ENCODE data around the gene MTF2.

Gene MTF2

DNA sequence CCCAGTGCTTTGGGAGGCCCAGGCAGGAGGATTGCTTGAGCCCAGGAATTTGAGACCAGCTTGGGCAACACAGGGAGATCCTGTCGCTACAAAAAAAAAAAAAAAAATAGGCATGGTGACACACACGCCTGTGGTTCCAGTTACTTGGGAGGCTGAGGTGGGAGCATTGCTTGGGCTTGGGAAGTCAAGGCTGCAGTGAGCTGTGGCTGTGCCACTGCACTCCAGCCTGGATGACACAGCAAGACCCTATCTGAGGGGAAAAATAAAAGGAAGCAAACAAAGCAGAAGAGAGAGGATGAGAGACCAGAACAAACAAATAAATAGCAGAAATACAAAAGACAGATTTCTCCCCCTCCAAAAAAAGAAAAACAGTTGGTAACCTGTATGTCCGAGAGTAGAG lies 34.0 kb downstream of the MTF2 start:
- DNase-seq (ENCODE audit: low read depth): no peak
- TF ChIP-seq, protein P1, sequence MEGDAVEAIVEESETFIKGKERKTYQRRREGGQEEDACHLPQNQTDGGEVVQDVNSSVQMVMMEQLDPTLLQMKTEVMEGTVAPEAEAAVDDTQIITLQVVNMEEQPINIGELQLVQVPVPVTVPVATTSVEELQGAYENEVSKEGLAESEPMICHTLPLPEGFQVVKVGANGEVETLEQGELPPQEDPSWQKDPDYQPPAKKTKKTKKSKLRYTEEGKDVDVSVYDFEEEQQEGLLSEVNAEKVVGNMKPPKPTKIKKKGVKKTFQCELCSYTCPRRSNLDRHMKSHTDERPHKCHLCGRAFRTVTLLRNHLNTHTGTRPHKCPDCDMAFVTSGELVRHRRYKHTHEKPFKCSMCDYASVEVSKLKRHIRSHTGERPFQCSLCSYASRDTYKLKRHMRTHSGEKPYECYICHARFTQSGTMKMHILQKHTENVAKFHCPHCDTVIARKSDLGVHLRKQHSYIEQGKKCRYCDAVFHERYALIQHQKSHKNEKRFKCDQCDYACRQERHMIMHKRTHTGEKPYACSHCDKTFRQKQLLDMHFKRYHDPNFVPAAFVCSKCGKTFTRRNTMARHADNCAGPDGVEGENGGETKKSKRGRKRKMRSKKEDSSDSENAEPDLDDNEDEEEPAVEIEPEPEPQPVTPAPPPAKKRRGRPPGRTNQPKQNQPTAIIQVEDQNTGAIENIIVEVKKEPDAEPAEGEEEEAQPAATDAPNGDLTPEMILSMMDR (IDR thresholded peaks at IDR 0.05; ENCODE audit: low read length, missing control alignments): no peak
- H3K4me3 ChIP-seq (replicated peaks; ENCODE audit: low read depth, low read length): no peak overlapping the region

DNA sequence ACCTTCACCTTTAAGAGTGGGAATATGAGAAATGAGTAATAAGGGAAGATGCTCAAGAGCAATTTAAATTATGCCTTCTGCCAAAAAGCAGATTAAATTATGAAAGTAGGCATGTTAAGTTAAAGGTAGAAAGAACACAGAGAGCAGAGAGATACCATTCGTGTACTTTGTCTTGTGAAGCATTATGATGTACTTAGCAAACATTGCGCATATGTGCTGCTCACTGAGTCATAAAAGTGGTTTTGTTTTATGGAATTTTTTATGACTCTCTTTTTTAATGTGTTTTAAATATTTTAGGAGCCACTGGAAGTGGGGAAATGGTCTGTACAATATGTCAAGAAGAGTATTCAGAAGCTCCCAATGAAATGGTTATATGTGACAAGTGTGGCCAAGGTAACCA lies 35.3 kb downstream of the MTF2 start:
- DNase-seq (ENCODE audit: low read depth): no peak
- H3K4me3 ChIP-seq (replicated peaks; ENCODE audit: low read depth, low read length): no peak overlapping the region
- TF ChIP-seq, protein P1 (IDR thresholded peaks at IDR 0.05; ENCODE audit: low read length, missing control alignments): no peak

DNA sequence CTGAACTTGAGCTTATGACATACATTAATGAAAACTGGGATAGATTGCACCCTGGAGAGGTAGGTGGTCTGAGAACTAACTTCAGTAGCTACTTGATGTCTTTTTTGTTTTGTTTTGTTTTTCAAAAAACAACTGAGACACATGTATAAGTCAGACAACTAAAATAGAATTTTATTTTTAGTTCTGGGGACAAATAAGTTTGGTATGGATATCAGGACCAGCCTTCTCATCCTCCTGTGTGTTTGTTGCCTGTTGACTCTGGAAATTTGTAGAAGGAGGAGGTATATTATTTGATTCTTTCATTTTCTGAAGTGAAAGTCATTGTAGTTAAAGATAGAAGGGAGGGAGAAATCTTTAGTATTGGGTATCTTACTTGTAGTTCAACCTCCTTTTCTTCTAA lies 41.5 kb downstream of the MTF2 start:
- TF ChIP-seq, protein P1 (IDR thresholded peaks at IDR 0.05; ENCODE audit: low read length, missing control alignments): no peak
- no peak overlapping the region for H3K4me3 ChIP-seq (replicated peaks; ENCODE audit: low read depth, low read length)
- DNase-seq (ENCODE audit: low read depth): no peak

DNA sequence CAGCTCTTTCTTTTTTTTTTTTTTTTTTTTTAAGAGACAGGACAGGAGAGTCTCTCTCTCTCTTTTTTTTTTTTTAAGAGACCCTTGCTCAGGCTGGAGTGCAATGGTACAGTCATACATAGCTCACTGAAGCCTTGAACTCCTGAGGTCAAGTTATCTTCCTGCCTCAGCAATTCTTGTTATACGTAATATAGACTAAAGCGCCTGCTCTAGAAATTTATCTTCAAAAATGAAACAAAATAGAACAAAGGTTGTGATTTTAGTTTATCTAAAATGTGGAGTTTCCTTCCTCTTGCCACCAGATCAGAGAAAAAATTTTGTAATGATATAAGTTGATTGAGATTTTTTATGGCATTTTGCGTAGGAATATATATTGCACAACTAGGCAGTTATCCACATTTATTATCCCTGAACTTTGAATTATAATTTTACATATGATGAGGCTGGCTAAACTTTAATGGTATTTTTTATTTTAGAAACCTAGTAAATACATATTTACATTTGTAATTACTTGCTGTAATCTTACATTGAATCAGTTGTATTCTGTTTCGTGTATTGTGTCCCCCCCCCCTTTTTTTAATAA lies 44.2 kb downstream of the MTF2 start:
- TF ChIP-seq, protein P1 (IDR thresholded peaks at IDR 0.05; ENCODE audit: low read length, missing control alignments): no peak
- no peak overlapping the region for H3K4me3 ChIP-seq (replicated peaks; ENCODE audit: low read depth, low read length)
- DNase-seq (ENCODE audit: low read depth): peak; percentile 33

DNA sequence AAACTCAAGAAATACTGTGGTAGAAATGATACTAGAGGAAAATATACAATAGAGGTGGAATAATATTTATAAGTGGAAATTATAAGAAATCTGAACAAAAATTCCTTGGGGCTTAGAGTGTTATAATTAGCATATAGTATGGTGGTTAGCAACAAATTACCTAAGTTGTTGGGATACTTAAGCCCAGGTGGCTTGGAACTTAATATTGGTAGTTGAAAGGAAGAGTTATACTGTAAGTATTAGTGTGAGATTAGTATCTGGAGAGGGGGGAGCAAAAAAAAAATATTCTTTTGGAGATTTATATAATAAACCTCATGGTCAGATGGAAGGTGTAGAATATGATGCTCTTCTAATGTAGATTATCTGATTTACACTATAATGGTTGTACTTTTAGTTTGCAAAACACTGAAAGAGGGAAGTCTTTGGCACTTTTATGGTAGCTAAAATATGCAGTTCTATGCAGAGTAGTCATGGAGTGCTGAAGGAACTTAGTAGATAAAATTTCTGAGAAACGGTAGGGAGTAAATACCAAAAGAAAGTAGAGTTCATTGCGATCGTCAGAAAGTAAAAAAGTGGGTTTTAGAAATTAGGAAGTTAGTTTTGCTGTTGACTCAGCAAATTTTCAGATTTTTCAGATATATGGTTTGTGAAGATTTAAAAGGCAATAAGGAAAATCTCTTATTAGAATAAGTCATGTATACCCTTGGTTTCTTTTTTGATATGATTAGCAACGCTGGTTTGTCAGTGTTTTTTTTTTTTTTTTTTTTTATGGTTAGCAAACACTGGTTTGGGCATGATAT lies 45.7 kb downstream of the MTF2 start:
- TF ChIP-seq, protein P1 (IDR thresholded peaks at IDR 0.05; ENCODE audit: low read length, missing control alignments): no peak
- no peak for DNase-seq (ENCODE audit: low read depth)

DNA sequence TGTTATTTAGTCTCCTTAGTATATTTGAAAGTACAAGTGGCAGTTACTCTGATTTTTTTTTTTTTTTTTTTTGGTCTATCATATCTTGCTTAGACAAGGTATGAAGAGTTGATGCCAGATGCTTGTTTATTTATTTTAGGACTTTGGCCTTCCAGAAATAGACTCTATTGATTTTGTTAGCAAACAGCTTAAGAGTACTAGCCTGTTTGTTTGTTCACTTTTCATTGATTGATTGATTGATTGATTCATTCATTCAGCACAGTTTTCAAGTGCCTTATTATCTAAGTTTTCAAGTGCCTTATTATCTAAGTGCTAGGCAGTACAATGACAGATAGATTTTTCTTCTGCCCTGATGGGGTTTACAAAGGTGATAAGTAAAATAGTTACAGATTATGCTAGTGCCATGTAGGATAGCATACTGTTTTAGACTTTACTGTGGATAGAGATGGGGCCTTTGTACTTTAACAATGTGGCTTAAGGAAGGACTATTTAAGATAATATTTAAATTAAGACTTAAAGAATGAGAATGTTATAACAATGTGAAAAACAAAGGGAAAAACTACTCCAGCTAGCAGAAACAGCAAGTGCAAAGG lies 50.5 kb downstream of the MTF2 start:
- DNase-seq (ENCODE audit: low read depth): no peak
- TF ChIP-seq, protein P1 (IDR thresholded peaks at IDR 0.05; ENCODE audit: low read length, missing control alignments): no peak
- H3K4me3 ChIP-seq (replicated peaks; ENCODE audit: low read depth, low read length): no peak overlapping the region

More for the DNA sequence above, 45.7 kb downstream of the MTF2 start:
- no peak overlapping the region for H3K4me3 ChIP-seq (replicated peaks; ENCODE audit: low read depth, low read length)
